ENCODE data around the gene NHEJ1.

NHEJ1 gene

DNA sequence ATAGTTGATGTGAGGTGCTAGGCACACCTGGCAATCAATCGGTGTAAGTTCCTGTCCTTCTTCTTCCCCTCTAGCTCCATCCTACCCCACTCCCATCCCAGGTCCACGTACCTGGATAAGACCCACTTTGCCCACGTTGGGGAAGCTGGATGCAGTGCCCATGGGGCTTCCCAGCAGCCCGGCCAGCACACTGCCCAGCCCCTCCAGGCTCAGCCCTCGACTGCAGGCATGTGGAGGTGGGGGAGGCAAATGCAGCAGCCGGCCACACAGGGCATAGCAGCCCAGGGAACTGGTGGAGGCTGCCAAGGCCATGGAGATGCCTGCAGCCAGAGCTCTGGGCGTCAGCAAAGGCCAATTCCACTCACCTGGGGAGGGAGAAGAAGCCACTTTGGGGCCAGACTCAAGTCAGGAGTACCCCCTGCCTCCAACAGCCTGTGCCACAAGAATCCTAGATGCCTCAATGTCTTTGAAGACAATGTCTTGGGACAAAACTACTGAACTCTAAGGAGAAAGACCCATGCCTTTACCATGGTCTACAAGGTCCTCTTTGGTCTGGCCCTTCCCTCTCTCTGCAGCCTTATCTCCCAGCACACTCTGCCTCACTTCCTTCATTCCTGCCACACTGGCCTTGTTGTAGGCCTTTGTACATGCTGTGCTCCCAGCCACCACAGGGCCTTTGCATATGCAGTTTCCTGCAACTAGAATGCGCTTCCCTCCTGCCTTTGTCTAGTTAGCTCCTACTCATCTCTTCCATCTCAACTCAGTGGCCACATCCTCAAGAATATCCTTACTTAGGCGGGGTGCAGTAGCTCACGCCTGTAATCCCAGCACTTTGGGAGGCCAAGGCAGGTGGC lies 4.7 kb upstream of the NHEJ1 start:
- no peaks in the 10 kb centered on the region for H3K27me3 ChIP-seq (ENCODE audit: insufficient read depth, low read length)
- H3K27ac ChIP-seq (ENCODE audit: low read depth, low read length, poor library complexity, severe bottlenecking) = no peak overlapping the region
- no peak overlapping the region for H3K4me3 ChIP-seq (ENCODE audit: low read depth, low read length, poor library complexity, severe bottlenecking)
- no peak overlapping the region for H3K4me2 ChIP-seq (ENCODE audit: low read length)
- H3K9ac ChIP-seq (ENCODE audit: low read length) = no peak overlapping the region
- no peak for TF ChIP-seq EZH2 (IDR thresholded peaks at IDR 0.05; ENCODE audit: borderline replicate concordance, low read length)
- TF ChIP-seq, protein P1, sequence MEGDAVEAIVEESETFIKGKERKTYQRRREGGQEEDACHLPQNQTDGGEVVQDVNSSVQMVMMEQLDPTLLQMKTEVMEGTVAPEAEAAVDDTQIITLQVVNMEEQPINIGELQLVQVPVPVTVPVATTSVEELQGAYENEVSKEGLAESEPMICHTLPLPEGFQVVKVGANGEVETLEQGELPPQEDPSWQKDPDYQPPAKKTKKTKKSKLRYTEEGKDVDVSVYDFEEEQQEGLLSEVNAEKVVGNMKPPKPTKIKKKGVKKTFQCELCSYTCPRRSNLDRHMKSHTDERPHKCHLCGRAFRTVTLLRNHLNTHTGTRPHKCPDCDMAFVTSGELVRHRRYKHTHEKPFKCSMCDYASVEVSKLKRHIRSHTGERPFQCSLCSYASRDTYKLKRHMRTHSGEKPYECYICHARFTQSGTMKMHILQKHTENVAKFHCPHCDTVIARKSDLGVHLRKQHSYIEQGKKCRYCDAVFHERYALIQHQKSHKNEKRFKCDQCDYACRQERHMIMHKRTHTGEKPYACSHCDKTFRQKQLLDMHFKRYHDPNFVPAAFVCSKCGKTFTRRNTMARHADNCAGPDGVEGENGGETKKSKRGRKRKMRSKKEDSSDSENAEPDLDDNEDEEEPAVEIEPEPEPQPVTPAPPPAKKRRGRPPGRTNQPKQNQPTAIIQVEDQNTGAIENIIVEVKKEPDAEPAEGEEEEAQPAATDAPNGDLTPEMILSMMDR (IDR thresholded peaks at IDR 0.05; ENCODE audit: low read length) = no peak
- H3K9me3 ChIP-seq (ENCODE audit: low read length) = no peaks in the 10 kb centered on the region
- H4K20me1 ChIP-seq (ENCODE audit: insufficient read depth, low read length) = no peaks in the 10 kb centered on the region
- H3K79me2 ChIP-seq (ENCODE audit: insufficient read depth, low read length) = no peaks in the 10 kb centered on the region
- peaks cover 6% of the 10 kb centered on the region for H3K4me1 ChIP-seq (ENCODE audit: insufficient read depth, low read length, severe bottlenecking)
- H3F3A ChIP-seq (ENCODE audit: insufficient read depth, low read length) = no peaks in the 10 kb centered on the region
- 0 out of 2 replicates have a peak, but pooled peaks cover 4% of the 10 kb centered on the region for H3K36me3 ChIP-seq (ENCODE audit: insufficient read depth, low read length)
- no peaks in the 10 kb centered on the region for H3K9me2 ChIP-seq (ENCODE audit: low read depth, low read length)
- no peak overlapping the region for H2AFZ ChIP-seq (ENCODE audit: low read length)

DNA sequence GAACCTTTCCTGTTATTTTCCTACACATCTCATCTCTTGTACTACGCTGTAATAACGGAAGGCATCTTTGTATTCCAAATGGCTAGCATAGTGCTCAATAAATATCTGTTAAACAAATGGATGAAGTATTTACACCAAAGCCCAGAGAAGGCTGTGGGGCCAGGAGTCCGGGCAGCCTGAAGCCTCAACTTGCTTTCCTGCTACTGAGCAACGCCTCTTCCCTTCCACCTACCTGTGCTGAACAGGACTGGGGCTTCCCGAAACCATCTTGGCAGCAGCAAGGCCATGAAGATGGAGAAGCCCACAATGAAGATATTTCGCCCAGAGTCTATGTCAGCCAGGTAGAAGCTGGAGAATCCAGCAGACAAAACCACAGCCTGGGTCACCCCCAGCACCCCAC lies 2.5 kb upstream of the NHEJ1 start:
- Histone ChIP-seq H3K27me3 (ENCODE audit: insufficient read depth, low read length) (no peaks in the 10 kb centered on the region), H4K20me1 (ENCODE audit: insufficient read depth, low read length) (no peaks in the 10 kb centered on the region), H2AFZ (ENCODE audit: low read length) (no peak overlapping the region), H3K9me3 (ENCODE audit: low read length) (no peaks in the 10 kb centered on the region), H3K4me2 (ENCODE audit: low read length) (no peak overlapping the region), H3K36me3 (ENCODE audit: insufficient read depth, low read length) (0 out of 2 replicates have a peak, but pooled peaks cover 4% of the 10 kb centered on the region), H3K9ac (ENCODE audit: low read length) (no peak overlapping the region), H3F3A (ENCODE audit: insufficient read depth, low read length) (0 out of 2 replicates have a peak, but pooled peaks cover 4% of the 10 kb centered on the region), H3K79me2 (ENCODE audit: insufficient read depth, low read length) (no peaks in the 10 kb centered on the region), H3K9me2 (ENCODE audit: low read depth, low read length) (no peaks in the 10 kb centered on the region), H3K4me3 (ENCODE audit: low read depth, low read length, poor library complexity, severe bottlenecking) (no peak overlapping the region), H3K27ac (ENCODE audit: low read depth, low read length, poor library complexity, severe bottlenecking) (no peak overlapping the region), H3K4me1 (ENCODE audit: insufficient read depth, low read length, severe bottlenecking) (peaks cover 13% of the 10 kb centered on the region)
- TF ChIP-seq EZH2 (IDR thresholded peaks at IDR 0.05; ENCODE audit: borderline replicate concordance, low read length) = no peak
- TF ChIP-seq, protein P1 (IDR thresholded peaks at IDR 0.05; ENCODE audit: low read length) = no peak

DNA sequence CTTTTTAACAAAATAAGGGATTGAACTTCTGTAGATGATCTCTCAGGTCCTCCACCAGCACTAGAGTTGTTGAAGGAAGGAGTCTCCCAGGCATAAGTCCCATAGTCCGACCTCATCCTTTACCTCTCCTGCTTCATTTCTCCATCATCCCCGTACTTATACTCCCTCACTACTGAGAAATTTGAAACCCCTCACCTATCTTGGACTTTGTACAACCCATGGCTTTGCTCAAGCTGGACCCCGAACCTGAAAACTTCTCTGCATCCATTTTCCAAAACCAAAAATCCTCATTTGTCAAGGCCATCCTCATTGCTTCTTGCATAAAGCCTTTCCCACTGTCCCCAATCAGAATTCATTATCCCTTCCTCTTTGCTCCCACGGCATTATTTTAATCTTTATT lies 482 bp upstream of the NHEJ1 start:
- Histone ChIP-seq H2AFZ (ENCODE audit: low read length) (no peak overlapping the region), H3K9me3 (ENCODE audit: low read length) (no peaks in the 10 kb centered on the region), H3K9me2 (ENCODE audit: low read depth, low read length) (no peaks in the 10 kb centered on the region), H3K36me3 (ENCODE audit: insufficient read depth, low read length) (0 out of 2 replicates have a peak, but pooled peaks cover 4% of the 10 kb centered on the region), H3K9ac (ENCODE audit: low read length) (peak overlapping the region; percentile 65; the same call in 1 of the 2 replicates), H3K79me2 (ENCODE audit: insufficient read depth, low read length) (no peaks in the 10 kb centered on the region), H3K4me2 (ENCODE audit: low read length) (peak overlapping the region; percentile 89), H3K27me3 (ENCODE audit: insufficient read depth, low read length) (no peaks in the 10 kb centered on the region), H4K20me1 (ENCODE audit: insufficient read depth, low read length) (no peaks in the 10 kb centered on the region), H3K27ac (ENCODE audit: low read depth, low read length, poor library complexity, severe bottlenecking) (no peak overlapping the region), H3K4me3 (ENCODE audit: low read depth, low read length, poor library complexity, severe bottlenecking) (peak overlapping the region; percentile 63), H3F3A (ENCODE audit: insufficient read depth, low read length) (0 out of 2 replicates have a peak, but pooled peaks cover 4% of the 10 kb centered on the region), H3K4me1 (ENCODE audit: insufficient read depth, low read length, severe bottlenecking) (peaks cover 13% of the 10 kb centered on the region)
- TF ChIP-seq EZH2 (IDR thresholded peaks at IDR 0.05; ENCODE audit: borderline replicate concordance, low read length) = no peak
- TF ChIP-seq, protein P1 (IDR thresholded peaks at IDR 0.05; ENCODE audit: low read length) = no peak

Data from OCI-LY1 (cell line).